NCI-H146 (cell line): ENCODE data around the gene SLCO1B1.
"Not testable (repeated sequence)": the region's sequence is repeated elsewhere in the genome, so short reads cannot be mapped to it uniquely, and the experiment has no call there.

Experiments
- DNase-seq: peaks from one replicate; lab custom pipeline; 2025; lab: John Stamatoyannopoulos, UW

SLCO1B1 gene

GRCh38 chr12:21130998-21131397 lies at the start of gene SLCO1B1:
TSS of gene SLCO1B1 (plus strand) at chr12:21131194. CDS start at chr12:21141575, 10,381 bp downstream.
- DNase-seq = no peak

DNA sequence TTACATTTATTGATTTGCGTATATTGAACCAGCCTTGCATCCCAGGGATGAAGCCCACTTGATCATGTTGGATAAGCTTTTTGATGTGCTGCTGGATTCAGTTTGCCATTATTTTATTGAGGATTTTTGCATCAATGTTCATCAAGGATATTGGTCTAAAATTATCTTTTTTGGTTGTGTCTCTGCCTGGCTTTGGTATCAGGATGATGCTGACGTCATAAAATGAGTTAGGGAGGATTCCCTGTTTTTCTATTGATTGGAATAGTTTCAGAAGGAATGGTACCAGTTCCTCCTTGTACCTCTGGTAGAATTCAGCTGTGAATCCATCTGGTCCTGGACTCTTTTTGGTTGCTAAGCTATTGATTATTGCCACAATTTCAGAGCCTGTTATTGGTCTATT lies 46.2 kb upstream of the SLCO1B1 start:
- DNase-seq = not testable (repeated sequence)

GRCh38 chr12:21111732-21112131 lies 19.3 kb upstream of the SLCO1B1 start:
- no peak for DNase-seq

DNA sequence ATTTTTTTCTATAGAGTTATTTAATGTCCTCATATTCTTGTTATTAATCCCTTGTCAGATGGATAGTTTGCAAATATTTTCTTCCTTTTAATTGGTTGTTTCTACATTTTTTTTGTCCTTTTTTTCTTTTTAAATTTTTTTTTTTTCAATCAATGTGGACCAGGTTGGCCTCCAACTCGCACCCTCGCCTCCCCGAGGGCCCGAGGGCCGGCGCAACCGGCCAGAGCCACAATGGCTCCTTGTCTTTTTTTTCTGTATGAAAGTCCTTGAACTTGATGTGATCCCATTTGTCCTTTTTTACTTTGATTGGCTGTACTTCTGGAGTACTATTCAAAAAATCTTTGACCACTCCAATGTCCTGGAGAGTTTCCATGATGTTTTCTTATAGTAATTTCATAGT lies 17.7 kb upstream of the SLCO1B1 start:
- no peak for DNase-seq

- DNase-seq = no peak
These were observed 13.0 kb upstream of the SLCO1B1 start for GRCh38 chr12:21117995-21118394.

GRCh38 chr12:21118760-21119159 lies 12.2 kb upstream of the SLCO1B1 start:
- no peak for DNase-seq

GRCh38 chr12:21129351-21129750 lies 1.6 kb upstream of the SLCO1B1 start:
- DNase-seq = no peak

- no peak for DNase-seq
These were observed 1.1 kb upstream of the SLCO1B1 start for GRCh38 chr12:21129906-21130305.

GRCh38 chr12:21137318-21137999 lies 6.5 kb downstream of the SLCO1B1 start:
- not testable (repeated sequence) for DNase-seq

DNA sequence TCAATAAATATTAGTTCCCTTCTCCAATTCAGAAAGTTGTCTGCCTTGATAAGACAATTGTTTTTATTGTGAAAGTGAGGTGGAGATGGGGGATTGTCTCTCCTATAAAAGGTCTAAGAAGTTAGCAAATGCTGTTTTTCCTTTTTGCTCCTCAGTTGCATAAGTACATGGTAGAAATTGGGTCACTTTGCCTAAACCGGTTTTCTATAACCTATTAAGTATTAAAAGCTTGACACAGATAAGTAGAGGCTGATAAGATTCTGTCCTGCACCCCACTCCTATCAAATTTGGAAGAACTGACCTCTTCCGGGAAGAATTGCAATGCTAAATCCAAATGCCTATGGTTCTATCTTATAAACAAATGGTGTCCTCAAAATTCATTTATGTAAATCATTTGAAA lies 7.0 kb downstream of the SLCO1B1 start:
- DNase-seq = no peak

GRCh38 chr12:21144309-21144708 lies 13.3 kb downstream of the SLCO1B1 start:
- DNase-seq = no peak

- not testable (repeated sequence) for DNase-seq
These were observed 18.9 kb downstream of the SLCO1B1 start for GRCh38 chr12:21149861-21150260.

GRCh38 chr12:21151184-21151583 lies 20.2 kb downstream of the SLCO1B1 start:
- DNase-seq = no peak

DNA sequence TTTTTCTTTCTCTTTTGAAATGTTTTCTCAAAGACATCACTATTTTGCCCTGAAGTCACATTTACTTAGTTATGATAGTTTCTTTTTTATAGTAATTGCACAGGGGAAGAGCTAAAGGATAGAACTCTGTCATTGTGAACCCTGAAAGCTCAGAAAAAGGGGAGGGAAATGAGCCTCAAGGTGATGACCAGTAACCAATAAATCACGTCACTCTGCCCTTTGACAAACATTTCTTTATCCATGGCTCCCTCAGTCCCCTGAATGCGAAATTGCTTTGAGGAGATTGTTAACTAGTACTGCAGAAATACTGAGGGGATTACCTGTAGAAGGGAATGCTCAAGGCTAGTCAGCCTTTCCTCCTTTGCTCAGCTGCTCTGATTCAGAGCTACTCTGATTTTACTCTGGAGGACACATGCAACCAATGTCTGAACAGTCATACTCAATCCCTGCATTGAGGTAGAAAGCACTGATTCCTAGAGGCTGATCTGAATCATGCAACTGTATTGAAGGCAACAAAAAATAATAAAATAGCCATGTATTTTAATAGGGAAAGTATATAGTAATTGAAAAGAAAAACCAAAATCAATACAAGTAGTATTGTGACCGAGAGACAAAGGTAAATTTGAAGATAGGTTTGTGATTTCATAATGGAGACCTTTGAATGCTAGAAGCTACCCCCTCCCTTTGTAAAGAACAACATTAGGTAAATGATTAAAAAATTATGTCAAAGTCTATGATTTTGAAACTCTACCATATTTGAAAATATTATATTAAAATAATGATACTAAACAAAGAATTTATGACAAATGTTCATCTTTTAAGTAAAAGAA lies 24.7 kb downstream of the SLCO1B1 start:
- DNase-seq = no peak

- DNase-seq = no peak
These were observed 34.1 kb downstream of the SLCO1B1 start for GRCh38 chr12:21165048-21165447.

DNA sequence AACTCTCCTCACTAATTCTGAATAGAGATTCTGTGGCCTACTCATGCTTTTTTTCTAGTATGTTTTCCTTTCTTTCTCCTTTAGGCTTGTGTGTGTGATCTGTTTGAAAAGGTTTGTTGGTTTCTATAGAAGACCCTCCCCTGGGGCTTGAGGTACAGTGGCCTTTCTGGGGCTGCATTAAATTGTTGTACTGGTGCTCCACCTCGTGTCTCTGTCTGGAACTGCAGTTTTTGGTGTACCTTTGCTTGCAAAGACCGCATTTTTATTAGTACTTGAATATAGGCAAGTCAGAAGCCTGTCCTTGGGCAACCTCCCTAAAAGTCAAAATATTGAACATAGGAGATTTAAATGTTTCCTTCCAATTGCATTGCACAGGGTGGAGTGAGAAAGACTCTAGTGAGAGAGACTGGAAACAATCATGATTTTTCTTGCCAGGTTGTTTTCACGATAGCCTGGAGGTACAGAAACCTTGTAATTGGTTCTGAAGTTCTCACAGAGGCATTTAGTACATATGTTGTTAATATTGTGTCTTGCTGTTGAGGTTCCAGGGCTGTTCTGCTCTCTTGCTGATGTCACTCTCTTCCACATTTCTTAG lies 39.0 kb downstream of the SLCO1B1 start:
- DNase-seq = peak; percentile 65

- no peak for DNase-seq
These were observed 41.1 kb downstream of the SLCO1B1 start for GRCh38 chr12:21172079-21172478.

GRCh38 chr12:21183721-21184275 lies 52.8 kb downstream of the SLCO1B1 start:
- no peak for DNase-seq

GRCh38 chr12:21190016-21190415 lies 59.0 kb downstream of the SLCO1B1 start:
- DNase-seq = no peak

DNA sequence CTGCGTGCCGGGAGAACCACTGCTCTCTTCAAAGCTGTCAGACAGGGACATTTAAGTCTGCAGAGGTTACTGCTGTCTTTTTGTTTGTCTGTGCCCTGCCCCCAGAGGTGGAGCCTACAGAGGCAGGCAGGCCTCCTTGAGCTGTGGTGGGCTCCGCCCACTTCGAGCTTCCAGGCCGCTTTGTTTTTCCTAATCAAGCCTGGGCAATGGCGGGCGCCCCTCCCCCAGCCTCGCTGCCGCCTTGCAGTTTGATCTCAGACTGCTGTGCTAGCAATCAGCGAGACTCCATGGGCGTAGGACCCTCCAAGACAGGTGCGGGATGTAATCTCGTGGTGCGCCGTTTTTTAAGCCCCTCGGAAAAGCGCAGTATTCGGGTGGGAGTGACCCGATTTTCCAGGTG lies 83.4 kb downstream of the SLCO1B1 start:
- peak; percentile 16 for DNase-seq

GRCh38 chr12:21219206-21219605 lies 88.2 kb downstream of the SLCO1B1 start:
- DNase-seq = no peak

DNA sequence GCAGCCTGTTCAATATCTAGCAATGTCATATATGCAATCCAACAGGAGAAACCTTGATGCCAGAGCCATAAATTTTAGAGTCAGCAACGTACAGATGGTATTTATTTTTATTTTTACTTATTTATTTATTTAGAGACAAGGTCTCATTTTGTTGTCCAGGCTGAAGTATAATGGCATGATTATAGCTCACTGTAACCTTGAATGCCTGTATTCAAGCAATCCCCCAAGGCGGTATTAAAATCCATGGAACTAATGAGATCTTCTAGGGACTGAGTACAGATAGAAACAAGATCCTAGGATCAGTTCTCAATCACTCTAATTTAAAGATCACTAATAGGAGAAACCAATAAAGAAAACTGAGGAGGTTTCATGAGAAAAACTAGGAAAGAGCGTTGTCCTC lies 89.3 kb downstream of the SLCO1B1 start:
- DNase-seq = no peak

- DNase-seq = no peak
These were observed 90.1 kb downstream of the SLCO1B1 start for GRCh38 chr12:21221072-21221471.
